KMS-11 (cell line): Measurements from ENCODE around the gene PHKB.

ENCODE experiments used
- H2AFZ ChIP-seq: fragments of 200-600 bp; sonication (generic); 2 replicates; pipeline ENCODE4 v1.6.1; 2016; ENCODE audit warnings: antibody characterized with exemption, mixed run types, low read depth
- H3K27ac ChIP-seq: fragments of 200-600 bp; sonication (generic); 2 replicates; pipeline ENCODE4 v1.6.1; 2016; ENCODE audit warnings: mild to moderate bottlenecking, mixed run types
- H3K27me3 ChIP-seq: fragments of 200-600 bp; sonication (generic); 2 replicates; pipeline ENCODE4 v1.6.1; 2017; ENCODE audit warnings: mild to moderate bottlenecking, low read depth, mixed run types, moderate library complexity; ENCODE audit not compliant: insufficient read depth
- H3K36me3 ChIP-seq: fragments of 200-600 bp; sonication (generic); 2 replicates; pipeline ENCODE4 v1.6.1; 2017; ENCODE audit warnings: mild to moderate bottlenecking, mixed run types; ENCODE audit not compliant: insufficient read depth
- H3K4me1 ChIP-seq: fragments of 200-600 bp; sonication (generic); 2 replicates; pipeline ENCODE4 v1.6.1; 2016; ENCODE audit warnings: mild to moderate bottlenecking, low read depth, mixed run types; ENCODE audit not compliant: poor library complexity, severe bottlenecking
- H3K4me2 ChIP-seq: fragments of 200-600 bp; sonication (generic); 2 replicates; pipeline ENCODE4 v1.7.0; 2016; ENCODE audit warnings: mild to moderate bottlenecking, mixed run types
- H3K4me3 ChIP-seq: fragments of 200-600 bp; sonication (generic); IDR thresholded peaks from 2 replicates; pipeline ENCODE4 v1.6.1; 2017; ENCODE audit warnings: low read depth, low read length, mixed read lengths; ENCODE audit not compliant: insufficient read depth
- H3K79me2 ChIP-seq: fragments of 200-600 bp; sonication (generic); 2 replicates; pipeline ENCODE4 v1.6.1; 2016; ENCODE audit warnings: low read depth, mixed run types; ENCODE audit not compliant: insufficient read depth
- H3K9ac ChIP-seq: fragments of 200-600 bp; sonication (generic); 2 replicates; pipeline ENCODE4 v1.6.1; 2016; ENCODE audit warnings: mild to moderate bottlenecking, mixed run types
- H4K20me1 ChIP-seq: fragments of 200-600 bp; sonication (generic); 2 replicates; pipeline ENCODE4 v1.6.1; 2016; ENCODE audit warnings: mild to moderate bottlenecking, mixed run types; ENCODE audit not compliant: insufficient read depth
- CTCF ChIP-seq: fragments of 200-600 bp; sonication (generic); conservative IDR thresholded peaks from 2 replicates; pipeline ENCODE4 v1.6.1; 2017; ENCODE audit warnings: low read depth, mild to moderate bottlenecking, antibody characterized with exemption, low read length, moderate library complexity, mixed read lengths

Gene PHKB

GRCh38 chr16:47700857-47701587, 239.9 kb downstream of the PHKB start:
- TF ChIP-seq CTCF, result no peak
- H3K36me3 ChIP-seq, result no peaks in the 10 kb centered on the region

GRCh38 chr16:47705266-47705665, 244.1 kb downstream of the PHKB start:
- Histone ChIP-seq H3K9ac (no peak overlapping the region), H3K27me3 (no peaks in the 10 kb centered on the region), H3K36me3 (no peaks in the 10 kb centered on the region), H3K4me2 (no peak overlapping the region), H3K4me1 (no peaks in the 10 kb centered on the region), H3K27ac (no peak overlapping the region), H3K4me3 (no peak overlapping the region), H3K79me2 (no peaks in the 10 kb centered on the region), H4K20me1 (no peaks in the 10 kb centered on the region), H2AFZ (no peak overlapping the region)
- no peak for TF ChIP-seq CTCF

More at GRCh38 chr16:47700857-47701587, 239.9 kb downstream of the PHKB start:
- H3K4me2 ChIP-seq, result no peak overlapping the region
- H3K4me1 ChIP-seq, result no peaks in the 10 kb centered on the region
- H4K20me1 ChIP-seq, result no peaks in the 10 kb centered on the region
- H3K79me2 ChIP-seq, result no peaks in the 10 kb centered on the region
- no peak overlapping the region for H3K9ac ChIP-seq
- no peak overlapping the region for H3K27ac ChIP-seq
- H3K4me3 ChIP-seq, result no peak overlapping the region
- H2AFZ ChIP-seq, result no peak overlapping the region
- no peaks in the 10 kb centered on the region for H3K27me3 ChIP-seq

GRCh38 chr16:47711809-47712208, 250.7 kb downstream of the PHKB start:
- no peak overlapping the region for H2AFZ ChIP-seq
- H3K27me3 ChIP-seq, result no peaks in the 10 kb centered on the region
- H3K9ac ChIP-seq, result no peak overlapping the region
- H3K4me3 ChIP-seq, result no peak overlapping the region
- H4K20me1 ChIP-seq, result no peaks in the 10 kb centered on the region
- no peaks in the 10 kb centered on the region for H3K79me2 ChIP-seq
- H3K36me3 ChIP-seq, result no peaks in the 10 kb centered on the region
- H3K27ac ChIP-seq, result no peak overlapping the region
- no peaks in the 10 kb centered on the region for H3K4me1 ChIP-seq
- H3K4me2 ChIP-seq, result no peak overlapping the region
- no peak for TF ChIP-seq CTCF

GRCh38 chr16:47712276-47713224, 251.4 kb downstream of the PHKB start:
- TF ChIP-seq CTCF, result no peak
- Histone ChIP-seq H3K4me1 (no peaks in the 10 kb centered on the region), H3K36me3 (no peaks in the 10 kb centered on the region), H3K27ac (no peak overlapping the region), H3K9ac (no peak overlapping the region), H3K27me3 (no peaks in the 10 kb centered on the region), H4K20me1 (no peaks in the 10 kb centered on the region), H2AFZ (no peak overlapping the region), H3K4me3 (no peak overlapping the region), H3K79me2 (no peaks in the 10 kb centered on the region), H3K4me2 (no peak overlapping the region)
